ENCODE data around the gene QPCTL.
A peak's percentile ranks its signal among the peaks of the same experiment; 100 is the strongest.
"Not testable (repeated sequence)": the region's sequence is repeated elsewhere in the genome, so short reads cannot be mapped to it uniquely, and the experiment has no call there.

QPCTL gene

DNA sequence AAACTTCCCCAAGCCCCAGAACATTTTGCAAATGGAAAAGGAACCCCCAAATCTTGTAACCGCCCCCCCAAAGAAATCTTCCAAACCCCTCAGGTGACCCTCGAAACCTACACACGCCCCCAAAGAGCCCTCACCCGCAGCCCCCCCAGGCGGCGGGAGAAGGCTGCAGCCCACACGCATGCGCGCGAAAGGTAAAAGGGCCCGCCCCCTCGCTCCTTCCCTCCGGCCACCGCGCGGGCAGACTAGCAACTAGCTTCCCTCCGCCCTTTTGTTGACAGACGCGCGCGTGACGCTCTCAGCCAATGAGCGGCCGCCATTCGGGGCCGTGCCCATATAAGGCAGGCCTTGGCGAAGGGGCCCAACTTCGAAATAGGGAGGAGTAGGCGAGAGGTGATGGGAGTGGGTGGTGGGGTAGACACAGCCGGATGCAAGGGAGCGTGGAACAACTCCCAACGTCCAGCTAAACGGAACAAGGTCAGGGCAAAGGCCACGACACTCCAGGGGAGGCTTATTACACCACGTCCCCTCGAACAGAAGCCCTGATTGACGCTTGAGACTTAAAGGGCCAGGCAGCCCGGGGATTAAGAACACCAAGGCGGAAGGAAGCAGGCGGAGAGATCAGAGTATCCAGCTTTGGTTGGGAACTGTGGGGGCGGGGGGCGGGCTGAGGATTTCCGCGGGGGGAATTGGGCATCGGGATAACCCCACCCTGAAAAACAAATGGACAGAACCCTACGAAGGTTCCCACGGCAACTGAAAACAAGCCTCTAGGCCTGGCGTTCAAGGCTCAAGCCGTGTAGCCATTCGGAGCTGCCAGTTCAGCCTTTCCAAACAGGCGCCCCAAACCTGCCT, 24.9 kb downstream of the QPCTL start:
- DNase-seq = peak; percentile 97
- peak; percentile 98 for ATAC-seq

- ATAC-seq (no peak), DNase-seq (no peak)
Measured at GRCh38 chr19:45717983-45718650, 25.7 kb downstream of the QPCTL start.

- not testable (repeated sequence) for ATAC-seq, DNase-seq
Measured at GRCh38 chr19:45720065-45720464, 27.6 kb downstream of the QPCTL start.

GRCh38 chr19:45728683-45729082, 36.2 kb downstream of the QPCTL start:
- DNase-seq, ATAC-seq: not testable (repeated sequence)

- ATAC-seq (no peak), DNase-seq (peak; percentile 27)
Measured at GRCh38 chr19:45729800-45730290, 37.4 kb downstream of the QPCTL start.

GRCh38 chr19:45730368-45731288, 38.2 kb downstream of the QPCTL start, which contains the start of gene FBXO46:
Gene FBXO46, minus strand, starts transcription at chr19:45730896. Its CDS starts 17,401 bp downstream, at chr19:45713495.
- DNase-seq = peak; percentile 94
- peak; percentile 99 for ATAC-seq

- DNase-seq (no peak), ATAC-seq (no peak)
Measured at GRCh38 chr19:45733160-45733810, 40.8 kb downstream of the QPCTL start, which contains the start of gene MEIOSIN. Gene MEIOSIN, plus strand, starts transcription at chr19:45733439. Its CDS starts 1,938 bp downstream, at chr19:45735377.

DNA sequence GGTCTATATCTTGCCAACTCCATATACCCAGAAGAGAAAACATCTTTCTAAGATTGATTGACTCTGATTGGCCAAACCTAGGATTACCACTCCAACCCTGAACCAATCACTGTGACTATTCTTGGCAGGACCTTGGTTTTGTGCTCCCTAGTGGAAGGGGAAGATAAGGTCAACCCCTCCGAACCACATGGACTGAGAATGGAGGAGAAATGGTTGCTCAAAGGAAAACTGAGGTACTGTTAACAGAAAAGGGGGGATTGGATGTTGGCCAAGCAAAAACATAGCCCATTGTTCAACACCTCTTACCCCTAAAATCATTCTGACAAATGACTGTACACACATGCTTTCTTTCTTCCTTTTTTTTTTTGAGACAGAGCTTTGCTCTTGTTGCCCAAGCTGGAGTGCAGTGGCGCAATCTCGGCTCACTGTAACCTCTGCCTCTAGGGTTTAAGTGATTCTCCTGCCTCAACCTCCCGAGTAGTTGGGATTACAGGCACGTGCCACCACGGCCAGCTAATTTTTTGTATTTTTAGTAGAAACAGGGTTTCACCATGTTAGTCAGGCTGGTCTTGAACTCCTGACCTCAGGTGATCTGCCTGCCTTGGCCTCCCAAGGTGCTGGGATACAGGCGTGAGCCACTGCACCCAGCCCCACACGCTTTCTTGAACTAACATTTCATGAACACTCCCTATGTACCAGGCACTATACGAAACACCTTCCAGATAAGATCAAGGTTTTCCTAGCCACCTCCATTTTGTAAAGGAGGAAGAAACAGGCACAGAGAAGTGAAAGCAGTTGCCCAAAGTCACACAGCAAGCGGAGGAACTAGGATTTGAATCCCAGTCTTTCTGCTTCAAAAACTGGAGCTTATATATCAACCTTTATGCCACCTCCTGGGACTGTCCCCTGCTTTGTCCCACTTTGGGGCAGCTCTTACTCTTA, 47.3 kb downstream of the QPCTL start:
- no peak for DNase-seq
- no peak for ATAC-seq

DNA sequence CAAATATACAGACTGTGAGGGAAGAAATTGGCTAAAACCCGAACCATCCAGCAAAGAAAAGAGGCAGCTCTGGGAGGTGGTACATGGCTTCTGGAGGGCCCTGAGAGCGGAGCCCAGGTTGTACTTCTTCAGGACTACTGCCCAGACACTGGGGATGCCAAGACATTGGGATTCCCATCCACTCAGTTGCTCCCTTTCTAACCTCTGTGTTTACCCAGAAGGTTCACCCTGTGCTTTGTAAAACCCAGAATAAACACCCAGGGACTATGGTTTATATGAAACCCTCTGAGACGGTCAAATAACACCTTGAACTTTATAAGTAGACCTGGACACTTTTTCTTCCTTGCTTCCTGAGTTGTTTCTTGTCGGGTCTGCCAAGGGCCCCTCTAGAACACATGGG, 50.5 kb downstream of the QPCTL start:
- ATAC-seq (no peak), DNase-seq (no peak)

DNA sequence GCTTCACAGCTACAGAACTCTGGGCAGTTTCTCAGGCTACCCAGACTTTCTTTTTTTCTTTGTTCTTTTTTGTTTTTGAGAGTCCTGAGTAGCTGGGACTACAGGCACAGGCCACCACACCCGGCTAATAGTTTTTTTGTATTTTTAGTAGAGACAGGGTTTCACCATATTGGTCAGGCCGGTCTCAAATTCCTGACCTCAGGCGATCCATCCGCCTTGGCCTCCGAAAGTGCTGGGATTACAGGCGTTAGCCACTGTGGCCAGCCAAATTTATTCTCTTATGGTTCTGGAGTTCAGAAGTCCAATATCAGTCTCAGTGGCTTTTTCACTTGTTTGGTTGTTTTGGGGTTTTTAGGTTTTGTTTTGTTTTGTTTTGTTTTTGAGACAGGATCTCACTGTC, 53.1 kb downstream of the QPCTL start:
- no peak for DNase-seq
- ATAC-seq = no peak

DNA sequence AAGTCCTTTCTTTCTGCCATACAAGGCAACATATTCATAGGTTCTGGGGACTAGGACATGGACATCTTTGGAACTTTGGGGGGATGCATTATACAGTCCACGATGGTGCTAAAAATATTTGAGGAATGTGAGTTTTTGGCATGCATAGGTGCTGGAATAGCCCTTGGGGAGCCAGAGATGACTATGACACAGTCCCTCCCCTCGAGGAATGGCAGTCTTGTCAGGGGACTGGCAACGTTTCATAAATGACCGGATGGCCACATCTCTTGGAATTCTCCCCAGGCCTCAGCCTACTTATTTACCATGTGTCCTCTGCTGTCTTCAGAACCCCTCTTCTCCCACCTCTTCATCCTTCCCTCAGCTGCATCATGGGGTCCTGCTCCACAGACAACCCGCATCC, 54.4 kb downstream of the QPCTL start:
- no peak for DNase-seq

GRCh38 chr19:45747513-45747912, 55.0 kb downstream of the QPCTL start:
- DNase-seq (no peak), ATAC-seq (no peak)

More for the DNA sequence above, 54.4 kb downstream of the QPCTL start:
- no peak for ATAC-seq

- not testable (repeated sequence) for ATAC-seq, DNase-seq
Measured at GRCh38 chr19:45751483-45751882, 59.0 kb downstream of the QPCTL start.

DNA sequence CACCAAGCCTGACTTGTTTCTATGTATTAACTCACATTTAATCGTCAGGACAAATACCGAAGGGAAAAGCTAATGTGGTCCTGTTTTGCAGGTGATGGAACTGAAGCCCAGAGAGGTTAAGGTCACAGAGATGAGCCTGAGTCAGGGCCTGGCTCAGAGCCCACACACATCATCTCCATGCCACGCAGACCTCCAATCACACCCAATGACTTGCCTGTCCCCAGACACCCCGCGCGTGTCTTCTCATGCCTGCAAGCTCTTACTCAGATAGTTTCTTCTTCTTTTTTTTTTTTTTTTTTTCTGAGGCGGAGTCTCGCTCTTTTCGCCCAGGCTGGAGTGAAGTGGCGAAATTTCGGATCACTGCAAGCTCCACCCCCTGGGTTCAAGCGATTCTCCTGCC, 60.2 kb downstream of the QPCTL start:
- ATAC-seq (no peak), DNase-seq (no peak)

- ATAC-seq (no peak), DNase-seq (no peak)
Measured at GRCh38 chr19:45753548-45753947, 61.1 kb downstream of the QPCTL start.
